GM12878 (cell line): ENCODE results near the gene CTRB2. TPM values are rescaled to one million over a fixed set of nuclear protein-coding genes. Genes with fewer than 3 reads are reported as not detected.

Experiments
- ATAC-seq: fragments of 200-7000 bp; cut with Tn5 transposase; 3 replicates; pipeline ENCODE4 v1.9.1; 2020; ENCODE audit warnings: mild to moderate bottlenecking, moderate library complexity
- BruUV-seq: library from RNA; stranded (reverse); fragments of 400-500 nt; replicated peaks from 2 replicates; lab custom pipeline; 2021; lab: Mats Ljungman, UMichigan
- CTCF ChIA-PET: fragments of 300-600 bp; sonication (Branson Sonifier 250); formaldehyde crosslinking; extraction: SDS; loops from one replicate; lab custom pipeline; 2021; ENCODE audit warnings: inconsistent platforms; lab: Yijun Ruan, JAX
- POLR2A ChIA-PET: fragments of 350-600 bp; formaldehyde crosslinking; extraction: SDS; loops from one replicate; lab custom pipeline; 2021; ENCODE audit warnings: inconsistent platforms; lab: Charles Lee
- RAD21 ChIA-PET: fragments of 300-600 bp; sonication (Branson Sonifier 250); formaldehyde crosslinking; loops from one replicate; lab custom pipeline; 2023; ENCODE audit warnings: antibody characterized with exemption; ENCODE audit not compliant: unreplicated experiment; lab: Charles Lee
- SMC1A ChIA-PET: fragments of 300-600 bp; sonication (Branson Sonifier 250); formaldehyde crosslinking; loops from one replicate; lab custom pipeline; 2023; ENCODE audit not compliant: unreplicated experiment, uncharacterized antibody; lab: Charles Lee
- DNase-seq: peaks from one replicate; pipeline ENCODE4 v3.0.0-alpha.2; 2011; ENCODE audit warnings: low read depth, low spot score
- FAIRE-seq: peaks from 3 replicates; lab custom pipeline; 2011; peaks lifted over from hg19 to GRCh38; lab: Jason Lieb, UNC
- H2AFZ ChIP-seq: 2 replicates; pipeline ENCODE4 v1.6.0; 2011; ENCODE audit warnings: low read depth, low read length, control low read depth; ENCODE audit not compliant: control insufficient read depth
- H3K27ac ChIP-seq: 2 replicates; pipeline ENCODE4 v1.5.1; 2011; ENCODE audit warnings: control low read depth; ENCODE audit not compliant: control insufficient read depth, insufficient read depth
- H3K27me3 ChIP-seq, 2 experiments: replicated peaks in 1 of 2; 2 replicates each; pipeline versions ENCODE4 v1.6.0 to v1.6.1; 2011; ENCODE audit warnings: low read length in 1 of 2; ENCODE audit not compliant: control insufficient read depth in 2 of 2, insufficient read depth in 2 of 2
- H3K36me3 ChIP-seq, 2 experiments: 2 replicates each; pipeline ENCODE4 v1.5.1; 2011; ENCODE audit warnings: low read length in 1 of 2; ENCODE audit not compliant: control insufficient read depth in 2 of 2, insufficient read depth in 2 of 2
- H3K4me1 ChIP-seq: 2 replicates; pipeline ENCODE4 v1.6.1; 2011; ENCODE audit warnings: mild to moderate bottlenecking, low read length, moderate library complexity, mixed read lengths; ENCODE audit not compliant: control insufficient read depth, insufficient read depth
- H3K4me2 ChIP-seq: 2 replicates; pipeline ENCODE4 v1.6.0; 2011; ENCODE audit warnings: control low read depth; ENCODE audit not compliant: control insufficient read depth, insufficient read depth
- H3K4me3 ChIP-seq: fragments of 200-600 bp; sonication (generic); 2 replicates; pipeline ENCODE4 v1.5.1; 2016
- H3K79me2 ChIP-seq: 2 replicates; pipeline ENCODE4 v1.6.0; 2011; ENCODE audit warnings: low read length; ENCODE audit not compliant: control insufficient read depth, insufficient read depth
- H3K9ac ChIP-seq: 2 replicates; pipeline ENCODE4 v1.8.0; 2011; ENCODE audit warnings: low read length, control low read depth, mixed read lengths; ENCODE audit not compliant: control insufficient read depth, insufficient read depth
- H3K9me3 ChIP-seq: replicated peaks from 3 replicates; pipeline ENCODE4 v1.5.1; 2011; ENCODE audit warnings: mild to moderate bottlenecking, low read length; ENCODE audit not compliant: control insufficient read depth, insufficient read depth
- H4K20me1 ChIP-seq: 2 replicates; pipeline ENCODE4 v1.6.0; 2011; ENCODE audit not compliant: control insufficient read depth, insufficient read depth
- CHD2 ChIP-seq: IDR thresholded peaks from 2 replicates; pipeline ENCODE4 v1.6.1; 2011; ENCODE audit warnings: low read depth, low read length, improper control_type of control experiment, borderline replicate concordance
- CREM ChIP-seq: IDR thresholded peaks from 2 replicates; pipeline ENCODE4 v1.6.1; 2014; ENCODE audit warnings: antibody characterized with exemption, low read depth
- E2F8 ChIP-seq: fragments of 450-650 bp; IDR thresholded peaks from 2 replicates; pipeline ENCODE4 v1.6.1; 2018; ENCODE audit warnings: mild to moderate bottlenecking, low read depth, moderate library complexity; ENCODE audit not compliant: partially characterized antibody
- HCFC1 ChIP-seq: fragments of 150-350 bp; IDR thresholded peaks from 2 replicates; pipeline ENCODE4 v1.6.1; 2014; ENCODE audit warnings: low read length
- MXI1 ChIP-seq: fragments of 150-350 bp; IDR thresholded peaks from 2 replicates; pipeline ENCODE4 v1.6.1; 2011; ENCODE audit warnings: low read depth, mild to moderate bottlenecking, inconsistent platforms, low read length, improper control_type of control experiment
- NR2C1 ChIP-seq: fragments of 450-650 bp; IDR thresholded peaks from 2 replicates; pipeline ENCODE4 v1.6.1; 2017; ENCODE audit warnings: antibody characterized with exemption, mild to moderate bottlenecking, moderate library complexity
- SUPT20H ChIP-seq: IDR thresholded peaks from 2 replicates; pipeline ENCODE4 v1.6.1; 2011; ENCODE audit warnings: low read depth, mild to moderate bottlenecking, low read length, moderate library complexity, borderline replicate concordance; ENCODE audit not compliant: control insufficient read depth
- SUZ12 ChIP-seq: fragments of 200-600 bp; sonication (generic); IDR thresholded peaks from one replicate; pipeline ENCODE4 v1.6.1; 2018; ENCODE audit warnings: antibody characterized with exemption, mild to moderate bottlenecking; ENCODE audit not compliant: unreplicated experiment
- ZNF207 ChIP-seq: fragments of 450-650 bp; IDR thresholded peaks from 2 replicates; pipeline ENCODE4 v1.6.1; 2014; ENCODE audit warnings: antibody characterized with exemption, mild to moderate bottlenecking, borderline replicate concordance
- WGBS: methylation state at CpG from one replicate; pipeline ENCODE4 v1.1.6; 2016; ENCODE audit warnings: low lambda C conversion rate; ENCODE audit not compliant: insufficient replicate concordance, insufficient coverage; ENCODE audit errors: missing lambda C conversion rate; 5-methylcytosine and 5-hydroxymethylcytosine counted together
- in situ Hi-C: fragments of 300-500 bp; cut with MboI; formaldehyde crosslinking; loops from 9 replicates; pipeline ENCODE4 v1.14.3; 2018; ENCODE audit warnings: mixed read lengths
- intact Hi-C: fragments of 100-400 bp; cut with micrococcal nuclease; formaldehyde crosslinking; loops from one replicate; pipeline ENCODE4 v1.14.2; 2022; ENCODE audit not compliant: unreplicated experiment
- polyA plus RNA-seq, 11 experiments: library from polyadenylated mRNA; depleted of rRNA in 4 of 11; unstranded in 6 of 11; stranded (reverse) in 5 of 11; fragments of >200 nt; fragmentation: Nextera tagmentation in 4 of 11; fragmentation: Illumina TruSeq in 1 of 11; extraction: Ambion mirVana in 4 of 11; extraction: Trizol in 1 of 11; gene quantifications; 1 replicate in 1 of 11; 2 replicates in 10 of 11; pipeline versions ENCODE4 v1.2.1 to v1.2.3, GENCODE V29; 2011 to 2016; ENCODE audit warnings: inconsistent platforms in 2 of 11, missing spikeins in 2 of 11, low read depth in 1 of 11
- total RNA-seq, 4 experiments: library from RNA; depleted of rRNA in 3 of 4; stranded (reverse); fragments of >200 nt in 3 of 4; fragmentation: Illumina TruSeq in 1 of 4; extraction: Trizol in 1 of 4; gene quantifications; 2 replicates each; pipeline versions ENCODE4 v1.2.1 to v1.2.3, GENCODE V29; 2013 to 2021
- TF ChIP-seq, protein P1 (sequence below): IDR thresholded peaks from 2 replicates; pipeline ENCODE4 v1.6.1; 2011; ENCODE audit warnings: low read depth, low read length, improper control_type of control experiment, borderline replicate concordance
- TF ChIP-seq, protein P2 (sequence below): fragments of 150-350 bp; IDR thresholded peaks from 2 replicates; pipeline ENCODE4 v1.6.1; 2014; ENCODE audit warnings: mild to moderate bottlenecking, low read depth, low read length
- TF ChIP-seq, protein P3 (sequence below): IDR thresholded peaks from 2 replicates; pipeline ENCODE4 v1.6.1; 2012; ENCODE audit warnings: improper control_type of control experiment, low read depth, low read length; ENCODE audit not compliant: insufficient replicate concordance

Gene CTRB2
- total and polyA plus RNA-seq, 10 of the 15 experiments (the other 5 are each of a cell fraction or from before 2014, with no cell fraction given), result 9.4 TPM; not detected in 9

GRCh38 chr16:75196836-75197235 lies 10.1 kb downstream of the CTRB2 start:
- FAIRE-seq (no peak), ATAC-seq (no peak), DNase-seq (no peak)
- no peak overlapping the region for H2AFZ ChIP-seq
- peaks cover 1 to 4% of the 10 kb centered on the region in 2 experiments for H3K27me3 ChIP-seq
- intact Hi-C loops (loop anchor here (5.0 kb wide), 2 partner anchors 35 to 385 kb away; no protein-coding TSS in a partner anchor), in situ Hi-C loops (no loop called here)
- ChIA-PET POLR2A (interaction anchor here (1.5 kb wide), 1 partner anchor 20 kb away, joined by 3 read pairs; no protein-coding TSS in a partner anchor), RAD21 (interaction anchor here (0.9 to 1.9 kb wide), 6 partner anchors 183 to 353 kb away, joined by 3 to 4 read pairs (median 4); no protein-coding TSS in a partner anchor), CTCF (interaction anchor here (2.1 to 7.9 kb wide), 6 partner anchors 35 to 268 kb away, joined by 4 to 170 read pairs (median 66); partner anchors contain the start of gene TMEM170A), SMC1A (interaction anchor here (0.6 to 5.2 kb wide), 8 partner anchors 9 to 577 kb away, joined by 3 to 52 read pairs (median 3); no protein-coding TSS in a partner anchor)
- H4K20me1 ChIP-seq, result no peaks in the 10 kb centered on the region
- 42% methylated on average over 9 of the region's 9 CpGs for WGBS
- no peaks in the 10 kb centered on the region for H3K36me3 ChIP-seq
- no peak overlapping the region for H3K9ac ChIP-seq
- no peaks in the 10 kb centered on the region for H3K79me2 ChIP-seq
- no peak overlapping the region for H3K27ac ChIP-seq
- no TSS peak for BruUV-seq
- no peaks in the 10 kb centered on the region for H3K9me3 ChIP-seq
- H3K4me3 ChIP-seq, result no peak overlapping the region
- H3K4me2 ChIP-seq, result no peak overlapping the region
- peaks cover 3% of the 10 kb centered on the region; the same call in 1 of the 2 replicates for H3K4me1 ChIP-seq
- TF ChIP-seq MXI1 (no peak), HCFC1 (no peak), CREM (no peak), NR2C1 (no peak), SUPT20H (no peak), CHD2 (no peak), SUZ12 (no peak), ZNF207 (no peak), E2F8 (no peak)
- TF ChIP-seq, protein P1, sequence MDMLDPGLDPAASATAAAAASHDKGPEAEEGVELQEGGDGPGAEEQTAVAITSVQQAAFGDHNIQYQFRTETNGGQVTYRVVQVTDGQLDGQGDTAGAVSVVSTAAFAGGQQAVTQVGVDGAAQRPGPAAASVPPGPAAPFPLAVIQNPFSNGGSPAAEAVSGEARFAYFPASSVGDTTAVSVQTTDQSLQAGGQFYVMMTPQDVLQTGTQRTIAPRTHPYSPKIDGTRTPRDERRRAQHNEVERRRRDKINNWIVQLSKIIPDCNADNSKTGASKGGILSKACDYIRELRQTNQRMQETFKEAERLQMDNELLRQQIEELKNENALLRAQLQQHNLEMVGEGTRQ, result no peak
- TF ChIP-seq, protein P2, sequence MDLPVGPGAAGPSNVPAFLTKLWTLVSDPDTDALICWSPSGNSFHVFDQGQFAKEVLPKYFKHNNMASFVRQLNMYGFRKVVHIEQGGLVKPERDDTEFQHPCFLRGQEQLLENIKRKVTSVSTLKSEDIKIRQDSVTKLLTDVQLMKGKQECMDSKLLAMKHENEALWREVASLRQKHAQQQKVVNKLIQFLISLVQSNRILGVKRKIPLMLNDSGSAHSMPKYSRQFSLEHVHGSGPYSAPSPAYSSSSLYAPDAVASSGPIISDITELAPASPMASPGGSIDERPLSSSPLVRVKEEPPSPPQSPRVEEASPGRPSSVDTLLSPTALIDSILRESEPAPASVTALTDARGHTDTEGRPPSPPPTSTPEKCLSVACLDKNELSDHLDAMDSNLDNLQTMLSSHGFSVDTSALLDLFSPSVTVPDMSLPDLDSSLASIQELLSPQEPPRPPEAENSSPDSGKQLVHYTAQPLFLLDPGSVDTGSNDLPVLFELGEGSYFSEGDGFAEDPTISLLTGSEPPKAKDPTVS, result no peak
- TF ChIP-seq, protein P3, sequence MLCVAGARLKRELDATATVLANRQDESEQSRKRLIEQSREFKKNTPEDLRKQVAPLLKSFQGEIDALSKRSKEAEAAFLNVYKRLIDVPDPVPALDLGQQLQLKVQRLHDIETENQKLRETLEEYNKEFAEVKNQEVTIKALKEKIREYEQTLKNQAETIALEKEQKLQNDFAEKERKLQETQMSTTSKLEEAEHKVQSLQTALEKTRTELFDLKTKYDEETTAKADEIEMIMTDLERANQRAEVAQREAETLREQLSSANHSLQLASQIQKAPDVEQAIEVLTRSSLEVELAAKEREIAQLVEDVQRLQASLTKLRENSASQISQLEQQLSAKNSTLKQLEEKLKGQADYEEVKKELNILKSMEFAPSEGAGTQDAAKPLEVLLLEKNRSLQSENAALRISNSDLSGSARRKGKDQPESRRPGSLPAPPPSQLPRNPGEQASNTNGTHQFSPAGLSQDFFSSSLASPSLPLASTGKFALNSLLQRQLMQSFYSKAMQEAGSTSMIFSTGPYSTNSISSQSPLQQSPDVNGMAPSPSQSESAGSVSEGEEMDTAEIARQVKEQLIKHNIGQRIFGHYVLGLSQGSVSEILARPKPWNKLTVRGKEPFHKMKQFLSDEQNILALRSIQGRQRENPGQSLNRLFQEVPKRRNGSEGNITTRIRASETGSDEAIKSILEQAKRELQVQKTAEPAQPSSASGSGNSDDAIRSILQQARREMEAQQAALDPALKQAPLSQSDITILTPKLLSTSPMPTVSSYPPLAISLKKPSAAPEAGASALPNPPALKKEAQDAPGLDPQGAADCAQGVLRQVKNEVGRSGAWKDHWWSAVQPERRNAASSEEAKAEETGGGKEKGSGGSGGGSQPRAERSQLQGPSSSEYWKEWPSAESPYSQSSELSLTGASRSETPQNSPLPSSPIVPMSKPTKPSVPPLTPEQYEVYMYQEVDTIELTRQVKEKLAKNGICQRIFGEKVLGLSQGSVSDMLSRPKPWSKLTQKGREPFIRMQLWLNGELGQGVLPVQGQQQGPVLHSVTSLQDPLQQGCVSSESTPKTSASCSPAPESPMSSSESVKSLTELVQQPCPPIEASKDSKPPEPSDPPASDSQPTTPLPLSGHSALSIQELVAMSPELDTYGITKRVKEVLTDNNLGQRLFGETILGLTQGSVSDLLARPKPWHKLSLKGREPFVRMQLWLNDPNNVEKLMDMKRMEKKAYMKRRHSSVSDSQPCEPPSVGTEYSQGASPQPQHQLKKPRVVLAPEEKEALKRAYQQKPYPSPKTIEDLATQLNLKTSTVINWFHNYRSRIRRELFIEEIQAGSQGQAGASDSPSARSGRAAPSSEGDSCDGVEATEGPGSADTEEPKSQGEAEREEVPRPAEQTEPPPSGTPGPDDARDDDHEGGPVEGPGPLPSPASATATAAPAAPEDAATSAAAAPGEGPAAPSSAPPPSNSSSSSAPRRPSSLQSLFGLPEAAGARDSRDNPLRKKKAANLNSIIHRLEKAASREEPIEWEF, result no peak
